HCT116 (cell line): ENCODE data around the gene ALK. TPM values are rescaled to one million over a fixed set of nuclear protein-coding genes. Genes with fewer than 3 reads are reported as not detected.

Experiments used
- ATAC-seq: fragments of 200-7000 bp; cut with Tn5 transposase; 2 replicates; pipeline ENCODE4 v1.9.1; 2020; ENCODE audit warnings: mild to moderate bottlenecking, moderate library complexity
- BruUV-seq: library from RNA; stranded (reverse); fragments of 400-500 nt; replicated peaks from 2 replicates; lab custom pipeline; 2021; lab: Mats Ljungman, UMichigan
- CTCF ChIA-PET: fragments of 300-600 bp; sonication (Branson Sonifier 250); formaldehyde crosslinking; loops from one replicate; lab custom pipeline; 2021; ENCODE audit warnings: antibody characterized with exemption; lab: Charles Lee
- POLR2A ChIA-PET: fragments of 300-600, 350-600 bp; sonication (Branson Sonifier 250); formaldehyde crosslinking; loops from one replicate; lab custom pipeline; 2021; ENCODE audit warnings: antibody characterized with exemption; lab: Charles Lee
- RAD21 ChIA-PET, 2 experiments: fragments of 300-600 bp; sonication (Branson Sonifier 250); formaldehyde crosslinking; loops; one replicate each; lab custom pipeline; 2023; ENCODE audit warnings: low total read pairs in 2 of 2; ENCODE audit not compliant: uncharacterized antibody in 2 of 2, unreplicated experiment in 2 of 2, low non-redundant PET in 1 of 2; lab: Charles Lee
- DNase-seq: peaks from one replicate; pipeline ENCODE4 v3.0.0-alpha.2; 2010; ENCODE audit warnings: low read depth, low spot score
- H2AFZ ChIP-seq: fragments of 200-600 bp; shearing (Covaris generic), sonication (generic); 2 replicates; pipeline ENCODE4 v1.6.1; 2017; ENCODE audit warnings: low read depth, mixed run types, mixed read lengths, antibody characterized with exemption, low read length; ENCODE audit not compliant: poor library complexity, severe bottlenecking
- H3K27ac ChIP-seq: 2 replicates; pipeline ENCODE4 v1.5.1; 2012; ENCODE audit warnings: low read depth, low read length
- H3K27me3 ChIP-seq: fragments of 200-600 bp; sonication (generic); 2 replicates; pipeline ENCODE4 v1.6.1; 2016; ENCODE audit warnings: mixed run types, low read length, mixed read lengths; ENCODE audit not compliant: insufficient read depth
- H3K36me3 ChIP-seq, 2 experiments: fragments of 200-500 bp in 1 of 2; fragments of 200-600 bp in 1 of 2; sonication (Bioruptor generic) in 1 of 2; sonication (generic) in 1 of 2; 2 replicates each; pipeline versions ENCODE4 v1.5.1 to v1.6.1; 2014 to 2016; ENCODE audit warnings: low read length in 2 of 2, inconsistent platforms in 1 of 2, mixed read lengths in 1 of 2, mixed run types in 1 of 2; ENCODE audit not compliant: insufficient read depth in 2 of 2, control insufficient read depth in 1 of 2
- H3K4me1 ChIP-seq, 2 experiments: fragments of 200-600 bp in 1 of 2; sonication (generic) in 1 of 2; 2 replicates each; pipeline versions ENCODE4 v1.5.1 to v1.6.1; 2012 to 2017; ENCODE audit warnings: low read length in 2 of 2, inconsistent platforms in 1 of 2, mild to moderate bottlenecking in 1 of 2, mixed read lengths in 1 of 2, mixed run types in 1 of 2, moderate library complexity in 1 of 2; ENCODE audit not compliant: insufficient read depth in 2 of 2, control insufficient read depth in 1 of 2
- H3K4me2 ChIP-seq: fragments of 200-600 bp; sonication (generic); 2 replicates; pipeline ENCODE4 v1.6.1; 2017; ENCODE audit warnings: mixed run types, low read length, mixed read lengths
- H3K4me3 ChIP-seq, 2 experiments: fragments of 200-600 bp in 1 of 2; sonication (generic) in 1 of 2; replicated peaks in 1 of 2; 2 replicates each; pipeline ENCODE4 v1.5.1; 2011 to 2016; ENCODE audit warnings: low read length in 2 of 2, control low read depth in 1 of 2, low read depth in 1 of 2, mild to moderate bottlenecking in 1 of 2, mixed read lengths in 1 of 2, mixed run types in 1 of 2
- H3K79me2 ChIP-seq: fragments of 200-600 bp; sonication (generic); 2 replicates; pipeline ENCODE4 v1.6.1; 2017; ENCODE audit warnings: mild to moderate bottlenecking, mixed run types, low read length, moderate library complexity, mixed read lengths; ENCODE audit not compliant: insufficient read depth
- H3K9ac ChIP-seq: fragments of 200-600 bp; sonication (generic); 2 replicates; pipeline ENCODE4 v1.6.1; 2016; ENCODE audit warnings: low read length, mixed read lengths
- H3K9me2 ChIP-seq: fragments of 200-600 bp; sonication (generic), shearing (Covaris generic); 2 replicates; pipeline ENCODE4 v1.6.1; 2017; ENCODE audit warnings: mixed run types, mild to moderate bottlenecking, moderate library complexity; ENCODE audit not compliant: insufficient read depth
- H3K9me3 ChIP-seq, 2 experiments: fragments of 200-500 bp in 1 of 2; fragments of 200-600 bp in 1 of 2; sonication (Bioruptor generic) in 1 of 2; sonication (generic) in 1 of 2; 2 replicates each; pipeline ENCODE4 v1.6.1; 2014 to 2017; ENCODE audit warnings: low read length in 2 of 2, mixed read lengths in 2 of 2, inconsistent platforms in 1 of 2, low read depth in 1 of 2, mild to moderate bottlenecking in 1 of 2, mixed run types in 1 of 2, moderate library complexity in 1 of 2; ENCODE audit not compliant: control insufficient read depth in 1 of 2, insufficient read depth in 1 of 2
- H4K20me1 ChIP-seq: fragments of 200-600 bp; sonication (generic), shearing (Covaris generic); 2 replicates; pipeline ENCODE4 v1.6.1; 2017; ENCODE audit warnings: mixed run types, mild to moderate bottlenecking, moderate library complexity; ENCODE audit not compliant: insufficient read depth
- CBX3 ChIP-seq: IDR thresholded peaks from 2 replicates; pipeline ENCODE4 v1.6.1; 2012; ENCODE audit warnings: low read depth
- CEBPB ChIP-seq: IDR thresholded peaks from 2 replicates; pipeline ENCODE4 v1.6.1; 2012; ENCODE audit warnings: low read depth
- ELF1 ChIP-seq: IDR thresholded peaks from 2 replicates; pipeline ENCODE4 v1.6.1; 2012; ENCODE audit warnings: low read depth, borderline replicate concordance
- EZH2 ChIP-seq: fragments of 200-600 bp; sonication (generic); IDR thresholded peaks from 2 replicates; pipeline ENCODE4 v1.6.1; 2017; ENCODE audit warnings: antibody characterized with exemption, mixed run types
- POLR2A ChIP-seq: IDR thresholded peaks from 2 replicates; pipeline ENCODE4 v1.7.0; 2011; ENCODE audit warnings: borderline replicate concordance; ENCODE audit not compliant: insufficient read depth, insufficient read length; ENCODE audit errors: extremely low read depth
- POLR2AphosphoS5 ChIP-seq: IDR thresholded peaks from 2 replicates; pipeline ENCODE4 v1.6.1; 2011; ENCODE audit warnings: mild to moderate bottlenecking, low read depth, low read length, moderate library complexity
- RAD21 ChIP-seq: IDR thresholded peaks from 2 replicates; pipeline ENCODE4 v1.6.1; 2012; ENCODE audit warnings: low read depth, mild to moderate bottlenecking
- REST ChIP-seq: IDR thresholded peaks from 2 replicates; pipeline ENCODE4 v1.6.1; 2012; ENCODE audit warnings: low read depth
- TCF7L2 ChIP-seq: IDR thresholded peaks from 2 replicates; pipeline ENCODE4 v1.7.0; 2011; ENCODE audit warnings: borderline replicate concordance, inconsistent platforms; ENCODE audit not compliant: insufficient read depth, insufficient read length; ENCODE audit errors: extremely low read depth
- ZBTB33 ChIP-seq: IDR thresholded peaks from 2 replicates; pipeline ENCODE4 v1.6.1; 2011; ENCODE audit warnings: mild to moderate bottlenecking, low read length, moderate library complexity; ENCODE audit not compliant: insufficient replicate concordance; ENCODE audit errors: extremely low read depth
- intact Hi-C: fragments of 100-400 bp; cut with micrococcal nuclease; formaldehyde crosslinking; loops from 2 replicates; pipeline ENCODE4 v1.10.0; 2022
- total RNA-seq: library from RNA; stranded (reverse); gene quantifications from one replicate; pipeline ENCODE4 v1.2.1, GENCODE V29; 2021; ENCODE audit not compliant: unreplicated experiment

ALK gene
- total RNA-seq, 1 experiment from 2014 or later, result not detected

GRCh38 chr2:29520001-29520400, 401.4 kb downstream of the ALK start:
- no peak overlapping the region for H3K27ac ChIP-seq
- POLR2A ChIA-PET, result no interaction called here
- DNase-seq, result no peak
- H3K4me1 ChIP-seq, result no peaks in the 10 kb centered on the region
- no peak for ATAC-seq
- H2AFZ ChIP-seq, result no peak overlapping the region
- no peak overlapping the region for H3K4me2 ChIP-seq
- RAD21 ChIA-PET, result no interaction called here
- H4K20me1 ChIP-seq, result no peaks in the 10 kb centered on the region
- H3K79me2 ChIP-seq, result no peaks in the 10 kb centered on the region
- H3K36me3 ChIP-seq, result no peaks in the 10 kb centered on the region
- intact Hi-C loops, result no loop called here
- BruUV-seq, result no TSS peak
- H3K9me3 ChIP-seq, result no peaks in the 10 kb centered on the region
- TF ChIP-seq REST, result no peak
- no peak for TF ChIP-seq CEBPB
- no peak for TF ChIP-seq ZBTB33
- TF ChIP-seq TCF7L2, result no peak
- no peak for TF ChIP-seq CBX3
- TF ChIP-seq POLR2A, result no peak
- TF ChIP-seq RAD21, result no peak
- no peak for TF ChIP-seq ELF1
- TF ChIP-seq EZH2, result no peak
- TF ChIP-seq POLR2AphosphoS5, result no peak
- CTCF ChIA-PET, result no interaction called here
- H3K9ac ChIP-seq, result no peak overlapping the region
- H3K27me3 ChIP-seq, result peaks cover 71% of the 10 kb centered on the region
- H3K9me2 ChIP-seq, result no peaks in the 10 kb centered on the region
- no peak overlapping the region for H3K4me3 ChIP-seq
